Right lung (tissue), 5 donors: ENCODE results near the gene GDPD3. TPM values are rescaled to one million over a fixed set of nuclear protein-coding genes. Genes with fewer than 3 reads are reported as not detected.
"Not testable (repeated sequence)": the region's sequence is repeated elsewhere in the genome, so short reads cannot be mapped to it uniquely, and the experiment has no call there.

Experiments used
- DNase-seq, 2 donors: peaks; one replicate each; pipeline ENCODE4 v3.0.0-alpha.2; 2013
- polyA plus RNA-seq, 5 donors: library from polyadenylated mRNA; unstranded; fragments of 120-200 nt; gene quantifications; one replicate each; pipeline versions ENCODE4 v1.2.1 to v1.2.3, GENCODE V29; 2013; ENCODE audit warnings: inconsistent platforms in 1 of 5, low replicate concordance in 1 of 5; ENCODE audit not compliant: insufficient read length in 5 of 5, insufficient read depth in 1 of 5

The GDPD3 gene
- polyA plus RNA-seq, 5 donors: 11.0 to 18.4 (median 15.6) TPM

- not testable (repeated sequence) for DNase-seq
Measured at GRCh38 chr16:30125690-30126089, 12.4 kb upstream of the GDPD3 start.

GRCh38 chr16:30124985-30125379, 11.6 kb upstream of the GDPD3 start:
- DNase-seq: no peak

- peak; percentile 52 to 53 for DNase-seq
Measured at GRCh38 chr16:30122604-30123160, 9.3 kb upstream of the GDPD3 start.

GRCh38 chr16:30121741-30122571, 8.6 kb upstream of the GDPD3 start:
- DNase-seq: peak in 1 of 2 donors; percentile 42

- no peak for DNase-seq
Measured at GRCh38 chr16:30120340-30121105, 7.2 kb upstream of the GDPD3 start.

- no peak for DNase-seq
Measured at GRCh38 chr16:30119428-30119827, 6.1 kb upstream of the GDPD3 start.

- DNase-seq: no peak
Measured at GRCh38 chr16:30117768-30118167, 4.4 kb upstream of the GDPD3 start.

GRCh38 chr16:30116291-30117207, 3.2 kb upstream of the GDPD3 start:
- DNase-seq: no peak

- DNase-seq: no peak
Measured at GRCh38 chr16:30115238-30115637, 1.9 kb upstream of the GDPD3 start.

GRCh38 chr16:30114833-30115232, 1.5 kb upstream of the GDPD3 start:
- DNase-seq: not testable (repeated sequence)

- DNase-seq: no peak
Measured at GRCh38 chr16:30114411-30114810, 1.1 kb upstream of the GDPD3 start.

- no peak for DNase-seq
Measured at GRCh38 chr16:30113711-30114333, 485 bp upstream of the GDPD3 start.

GRCh38 chr16:30112197-30113030, 923 bp downstream of the GDPD3 start:
- DNase-seq: no peak

- DNase-seq: no peak
Measured at GRCh38 chr16:30110661-30111060, 2.7 kb downstream of the GDPD3 start.

- DNase-seq: no peak
Measured at GRCh38 chr16:30108059-30108850, 5.1 kb downstream of the GDPD3 start.

- DNase-seq: no peak
Measured at GRCh38 chr16:30104492-30104891, 8.8 kb downstream of the GDPD3 start.

GRCh38 chr16:30104090-30104489, 9.2 kb downstream of the GDPD3 start:
- DNase-seq: no peak

- no peak for DNase-seq
Measured at GRCh38 chr16:30096862-30097563, 16.3 kb downstream of the GDPD3 start.
